GM18499 (cell line): ENCODE data around the gene SWAP70.
A peak's percentile ranks its signal among the peaks of the same experiment; 100 is the strongest.
"Not testable (repeated sequence)": the region's sequence is repeated elsewhere in the genome, so short reads cannot be mapped to it uniquely, and the experiment has no call there.

Experiments
- ATAC-seq: cut with Tn5 transposase; IDR thresholded peaks from one replicate; pipeline ENCODE4 v1.9.1; 2021; ENCODE audit warnings: moderate number of reproducible peaks; ENCODE audit not compliant: insufficient read depth, unreplicated experiment

Gene SWAP70

DNA sequence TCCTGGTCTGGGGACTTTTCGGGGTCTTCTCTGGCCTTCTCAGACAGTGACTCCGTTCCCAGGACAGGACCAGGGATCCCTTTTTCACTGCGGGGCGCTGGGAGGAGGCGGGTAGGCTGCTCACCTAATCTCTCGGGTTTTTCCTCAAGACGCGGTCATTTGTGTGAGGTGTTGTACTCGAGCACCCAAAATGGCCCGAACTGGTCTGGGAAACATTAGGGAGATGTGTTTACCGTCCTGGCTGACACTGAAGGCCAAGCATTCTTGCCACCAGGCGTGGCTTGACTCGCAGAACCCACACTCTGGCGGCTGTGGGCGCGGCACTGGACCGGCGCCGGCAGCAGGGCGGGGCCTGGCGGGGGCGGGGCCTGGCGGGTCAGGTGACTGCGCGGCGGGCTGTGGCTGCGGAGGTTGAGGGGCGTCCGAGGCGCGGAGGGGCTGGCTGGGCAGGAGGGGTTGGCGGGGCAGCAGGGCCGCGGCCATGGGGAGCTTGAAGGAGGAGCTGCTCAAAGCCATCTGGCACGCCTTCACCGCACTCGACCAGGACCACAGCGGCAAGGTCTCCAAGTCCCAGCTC, at the start of gene SWAP70:
Gene SWAP70 (plus strand): TSS at position 379 of the 577 bp plus-strand sequence. CDS start 103 bp downstream, at position 482.
- ATAC-seq: peak; percentile 53

DNA sequence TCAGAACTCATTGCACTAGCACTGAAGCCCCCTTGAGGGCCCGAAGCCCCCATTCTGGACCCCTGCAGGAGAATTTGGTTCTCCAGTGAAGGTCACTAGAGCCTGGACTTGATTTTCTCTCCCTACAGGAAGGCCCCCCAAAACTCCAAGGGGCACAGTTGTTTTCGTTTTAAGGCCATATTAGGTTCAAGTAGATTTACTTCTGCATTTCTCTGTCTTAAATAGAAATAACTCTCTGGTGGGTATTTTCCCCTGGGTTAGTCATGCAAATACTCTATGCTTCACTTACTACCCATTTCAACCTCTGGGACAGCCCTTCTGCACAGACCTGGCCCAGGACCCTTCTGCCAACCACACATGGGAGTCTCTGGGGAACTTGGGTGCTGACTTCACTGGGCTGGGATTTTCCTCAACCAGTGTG, 48.8 kb upstream of the SWAP70 start:
- peak; percentile 38 for ATAC-seq

GRCh38 chr11:9616042-9616675, 47.7 kb upstream of the SWAP70 start:
- no peak for ATAC-seq

DNA sequence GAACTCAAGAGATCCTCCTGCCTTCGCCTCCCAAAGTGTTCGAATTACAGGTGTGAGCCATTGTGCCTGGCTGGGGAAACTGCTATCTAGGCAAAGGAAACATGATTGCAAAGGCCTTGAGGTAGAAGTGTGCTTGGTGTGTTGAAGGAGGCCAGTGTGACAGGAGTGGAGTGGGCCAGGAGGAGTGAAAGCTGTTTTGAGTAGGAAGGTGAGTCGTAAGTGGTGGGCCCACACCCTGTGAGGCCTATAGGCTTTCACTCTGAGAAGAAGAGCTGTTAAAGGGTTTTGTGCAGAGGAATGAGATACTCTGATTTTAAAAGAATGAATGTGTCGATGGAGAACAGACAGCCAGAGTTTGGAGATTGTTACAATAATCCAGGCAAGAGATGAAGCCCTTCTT, 47.0 kb upstream of the SWAP70 start:
- ATAC-seq: no peak

DNA sequence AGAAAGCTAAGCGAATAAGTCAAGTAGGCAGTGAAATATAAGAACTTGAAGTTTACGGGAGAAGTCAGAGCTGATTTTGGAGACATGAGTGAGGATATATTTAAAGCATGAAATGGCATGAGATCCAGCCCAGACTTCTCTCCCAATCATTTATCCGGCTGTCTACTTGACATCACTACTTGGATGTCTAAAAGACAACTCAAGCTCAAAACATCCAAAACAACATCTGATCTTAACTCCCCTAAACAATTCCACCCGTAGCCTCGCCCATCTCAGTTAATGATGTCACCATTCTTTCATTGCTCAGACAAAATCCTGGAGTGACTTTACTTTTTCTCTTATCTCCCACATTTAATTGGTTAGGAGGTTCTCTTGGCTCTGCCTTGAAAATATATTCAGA, 45.9 kb upstream of the SWAP70 start:
- no peak for ATAC-seq

DNA sequence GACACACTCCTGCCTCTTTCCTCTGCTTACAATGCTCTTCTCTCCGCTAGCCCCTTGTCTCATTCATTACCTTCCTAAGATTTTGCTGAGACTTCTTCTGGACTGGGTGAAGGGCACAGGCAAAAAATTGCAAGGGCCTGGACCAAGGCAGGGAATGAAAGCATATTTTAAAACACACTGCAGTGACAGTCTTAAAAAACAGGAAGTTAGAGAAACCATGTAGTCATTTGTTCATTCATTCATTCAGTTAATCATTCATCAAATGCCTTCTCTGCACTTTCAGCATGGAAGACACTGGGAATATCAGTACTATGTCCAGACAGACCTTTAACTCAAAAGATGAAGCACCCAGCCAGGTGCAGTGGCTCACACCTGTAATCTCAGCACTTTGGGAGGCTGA, 44.9 kb upstream of the SWAP70 start:
- no peak for ATAC-seq

DNA sequence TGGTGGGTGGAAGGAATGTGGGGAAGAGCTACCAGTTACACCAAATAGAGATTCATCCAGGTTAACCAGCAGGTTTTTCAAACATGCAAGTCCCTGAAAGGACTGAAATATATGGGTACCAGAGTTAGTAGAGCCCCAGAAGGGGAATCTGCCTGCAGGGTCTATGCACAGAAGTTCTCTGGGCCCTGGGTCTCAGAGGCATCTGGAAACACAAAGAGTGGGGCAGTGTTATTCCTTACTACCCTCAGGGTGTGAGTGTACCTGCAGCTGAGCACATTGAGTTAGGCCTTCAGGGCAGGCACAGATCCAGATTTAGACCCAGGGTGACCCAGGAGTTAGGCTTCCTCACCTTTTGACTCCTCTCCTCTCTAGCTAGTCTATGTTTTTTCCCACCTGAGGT, 43.9 kb upstream of the SWAP70 start:
- no peak for ATAC-seq

DNA sequence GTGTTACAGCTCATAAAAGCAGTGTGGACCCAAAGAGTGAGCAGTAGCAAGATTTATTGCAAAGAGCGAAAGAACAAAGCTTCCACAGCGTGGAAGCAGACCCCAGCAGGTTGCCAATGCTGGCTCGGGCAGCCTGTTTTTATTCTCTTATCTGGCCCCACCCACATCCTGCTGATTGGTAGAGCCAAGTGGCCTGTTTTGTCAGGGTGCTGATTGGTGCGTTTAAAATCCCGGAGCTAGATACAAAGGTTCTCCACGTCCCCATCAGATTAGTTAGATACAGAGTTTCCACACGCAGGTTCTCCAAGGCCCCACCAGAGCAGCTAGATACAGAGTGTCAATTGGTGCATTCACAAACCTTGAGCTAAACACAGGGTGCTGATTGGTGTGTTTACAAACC, 41.5 kb upstream of the SWAP70 start:
- not testable (repeated sequence) for ATAC-seq

- ATAC-seq: not testable (repeated sequence)
These were observed 40.8 kb upstream of the SWAP70 start for GRCh38 chr11:9623053-9623452.

DNA sequence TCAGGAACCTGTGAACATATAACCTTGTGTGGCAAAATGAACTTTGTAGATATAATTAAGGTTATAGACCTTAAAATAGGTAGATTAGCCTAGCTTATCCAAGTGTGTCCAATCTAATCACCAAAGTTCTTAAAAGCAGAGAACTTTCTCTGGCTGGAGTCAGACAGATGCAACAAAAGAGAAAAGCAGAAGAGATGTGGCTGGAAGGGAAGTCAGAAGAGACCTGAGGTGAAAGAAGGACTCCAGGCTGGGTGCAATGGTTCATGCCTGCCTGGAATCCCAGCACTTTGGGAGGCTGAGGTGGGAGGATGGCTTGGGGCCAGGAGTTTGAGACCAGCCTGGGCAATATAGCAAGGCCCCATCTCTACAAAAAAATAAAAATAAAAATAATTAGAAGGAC, 39.4 kb upstream of the SWAP70 start:
- ATAC-seq: no peak

GRCh38 chr11:9625162-9625561, 38.7 kb upstream of the SWAP70 start:
- ATAC-seq: no peak

DNA sequence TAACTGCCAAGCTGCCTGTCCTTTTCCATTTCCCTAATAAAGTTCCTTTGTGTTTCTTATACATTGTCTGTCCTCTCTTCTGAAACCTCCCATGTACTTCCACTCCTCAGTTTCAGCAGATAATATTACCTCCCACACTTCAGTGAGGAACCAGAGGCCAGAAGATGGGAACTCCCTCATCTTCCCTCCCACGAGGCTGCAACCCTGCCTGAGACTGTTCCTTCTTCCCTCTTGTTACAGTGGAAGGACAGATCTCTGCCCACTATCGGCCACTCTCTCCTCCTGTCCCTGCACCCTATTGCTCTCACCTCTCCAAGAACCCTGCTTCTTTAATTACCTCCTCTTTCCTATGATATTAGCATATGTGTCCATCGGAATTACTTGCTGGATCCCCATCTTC, 38.1 kb upstream of the SWAP70 start:
- ATAC-seq: no peak

- ATAC-seq: no peak
These were observed 37.1 kb upstream of the SWAP70 start for GRCh38 chr11:9626496-9627394.

- ATAC-seq: no peak
These were observed 34.8 kb upstream of the SWAP70 start for GRCh38 chr11:9629064-9629463.

- no peak for ATAC-seq
These were observed 30.2 kb upstream of the SWAP70 start for GRCh38 chr11:9633679-9634078.

DNA sequence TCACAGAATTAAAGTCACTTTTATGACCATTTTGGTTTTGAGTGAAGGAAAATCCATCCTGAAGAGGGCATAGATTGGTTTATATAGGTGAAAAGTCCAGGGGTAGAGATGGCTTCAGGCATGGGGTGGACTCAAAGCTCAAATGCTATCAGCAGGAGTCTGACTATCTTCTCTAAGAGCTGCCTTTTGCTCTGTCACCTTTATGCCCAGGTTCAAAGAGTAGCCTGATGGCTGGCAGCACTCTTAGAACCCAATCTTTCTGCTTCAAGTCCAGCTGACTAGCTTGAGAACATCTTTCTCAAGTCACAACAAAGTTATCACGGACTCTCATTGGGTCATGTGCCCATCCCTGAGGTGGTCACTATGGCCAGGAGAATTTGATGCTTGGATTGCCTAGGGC, 27.2 kb upstream of the SWAP70 start:
- ATAC-seq: no peak

DNA sequence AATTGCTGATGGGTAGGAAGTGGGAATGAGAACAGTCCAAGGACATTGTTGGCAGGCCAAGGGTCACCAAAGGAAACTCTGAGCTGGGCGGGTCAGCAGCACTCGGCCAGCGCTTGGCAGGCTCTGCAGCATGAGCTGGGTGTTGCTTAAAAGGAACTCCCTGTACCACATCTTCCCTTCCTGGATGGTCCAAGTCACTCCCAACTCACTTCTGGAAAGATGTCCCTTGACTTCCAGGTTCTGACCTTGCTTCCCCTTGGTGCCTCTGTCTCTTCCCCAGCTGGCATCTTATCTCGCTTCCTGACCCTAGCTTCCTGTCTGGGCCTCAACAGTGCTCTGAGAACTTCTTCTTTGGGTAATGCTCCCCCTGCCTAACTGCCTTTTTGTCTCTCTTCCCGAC, 24.8 kb upstream of the SWAP70 start:
- ATAC-seq: no peak

DNA sequence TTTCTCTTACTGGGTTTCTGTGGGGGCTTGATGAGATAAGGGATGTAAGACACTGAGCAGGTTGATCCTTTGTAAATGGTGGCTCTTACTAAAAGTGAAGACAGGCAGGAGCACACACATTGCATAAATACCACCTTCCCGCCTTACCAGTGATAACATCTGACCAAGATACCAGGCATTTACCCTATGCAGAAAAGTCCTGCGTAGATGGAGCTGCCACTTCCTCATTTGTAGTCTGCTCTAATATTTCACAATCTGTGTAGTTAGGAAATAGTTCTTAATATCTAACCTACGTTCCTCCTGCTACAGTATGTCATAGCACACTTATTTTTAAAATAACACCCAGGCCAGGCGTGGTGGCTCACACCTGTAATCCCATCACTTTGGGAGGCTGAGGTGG, 23.9 kb upstream of the SWAP70 start:
- no peak for ATAC-seq

DNA sequence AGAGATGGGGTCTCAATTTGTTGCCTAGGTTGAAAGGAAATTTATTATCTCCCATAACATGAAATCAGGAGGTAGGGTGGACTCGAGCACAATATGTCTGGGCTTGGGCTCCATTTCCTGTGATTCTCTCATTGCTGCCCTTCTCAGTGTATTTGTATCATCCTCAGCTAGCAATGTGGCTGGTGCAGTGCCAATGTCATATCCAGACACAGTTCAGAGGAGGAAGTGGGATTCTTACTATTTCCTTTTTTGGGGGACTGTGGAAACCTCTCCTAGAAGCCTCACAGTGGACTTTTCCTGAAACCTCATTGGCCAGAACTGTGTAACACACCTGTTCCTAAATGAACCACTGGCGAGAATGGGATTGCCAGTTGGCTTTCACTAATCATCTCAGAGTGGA, 21.0 kb upstream of the SWAP70 start:
- ATAC-seq: no peak

DNA sequence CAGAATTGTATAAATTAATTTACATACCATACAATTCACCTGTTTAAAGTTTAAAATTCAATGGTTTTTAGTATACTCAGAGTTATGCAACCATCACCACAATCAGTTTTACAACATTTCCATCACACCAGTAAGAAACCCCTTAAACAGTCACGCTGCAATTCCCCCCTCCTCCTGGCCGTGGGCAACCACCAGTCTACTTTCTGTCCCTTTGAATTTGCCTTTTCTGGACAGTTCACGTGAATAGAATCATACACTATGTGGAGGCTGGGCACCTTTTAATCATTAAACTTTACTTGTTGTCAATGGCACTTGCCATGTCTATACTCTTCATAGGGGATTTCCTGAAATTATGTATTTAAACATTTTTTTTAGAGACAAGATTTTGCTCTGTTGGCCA, 20.1 kb upstream of the SWAP70 start:
- no peak for ATAC-seq

- ATAC-seq: no peak
These were observed 18.0 kb upstream of the SWAP70 start for GRCh38 chr11:9645881-9646280.
